GM23248 (cell line): ENCODE results near the gene PMVK.
"Not testable (repeated sequence)": the region's sequence is repeated elsewhere in the genome, so short reads cannot be mapped to it uniquely, and the experiment has no call there.

Source experiments
- EZH2 ChIP-seq: fragments of 200-600 bp; sonication (generic); IDR thresholded peaks from 2 replicates; pipeline ENCODE4 v1.6.1; 2018; ENCODE audit warnings: antibody characterized with exemption, mild to moderate bottlenecking; ENCODE audit not compliant: insufficient read depth, poor library complexity, severe bottlenecking
- EZH2phosphoT487 ChIP-seq: fragments of 200-600 bp; sonication (generic); IDR thresholded peaks from 2 replicates; pipeline ENCODE4 v1.6.1; 2018; ENCODE audit warnings: antibody characterized with exemption, moderate library complexity, mild to moderate bottlenecking, low read depth; ENCODE audit not compliant: insufficient read depth

GRCh38 chr1:154908129-154908528 lies 28.4 kb downstream of the PMVK start:
- TF ChIP-seq EZH2phosphoT487, EZH2: not testable (repeated sequence)
